ENCODE measurements around the gene FGF8. TPM values are rescaled to one million over a fixed set of nuclear protein-coding genes. Genes with fewer than 3 reads are reported as not detected.
A peak's percentile ranks its signal among the peaks of the same experiment; 100 is the strongest.

FGF8 gene
- total and polyA plus RNA-seq, 2 of the 4 experiments (the other 2 are of a cell fraction): 0.17 TPM; not detected in 1

GRCh38 chr10:101812606-101813005, 36.7 kb upstream of the FGF8 start:
- H3K4ac ChIP-seq (ENCODE audit: low read depth, low read length): no peak overlapping the region
- dilution Hi-C loops (cut with HindIII; ENCODE audit: low sequenced_read_pairs, unreplicated experiment): no loop called here
- no peak overlapping the region for H3K27ac ChIP-seq (ENCODE audit: insufficient read depth, low read length)

More at GRCh38 chr10:101812606-101813005, 36.7 kb upstream of the FGF8 start:
- Histone ChIP-seq H3K18ac (ENCODE audit: low read depth, low read length) (no peak overlapping the region), H2BK20ac (ENCODE audit: low read depth, low read length) (no peak overlapping the region), H3K9me1 (ENCODE audit: insufficient read depth, low read length) (peaks cover 5% of the 10 kb centered on the region; the same call in 1 of the 2 replicates), H3K14ac (replicated peaks; ENCODE audit: low read depth, low read length) (no peak overlapping the region), H4K8ac (ENCODE audit: low read depth in 2 of 2, low read length in 2 of 2) (no peak overlapping the region), H3K56ac (ENCODE audit: extremely low read depth, insufficient read depth, low read length) (no peak overlapping the region), H3K23ac (ENCODE audit: low read depth, low read length) (no peak overlapping the region), H3K9me3 (ENCODE audit: control insufficient read depth, insufficient read depth, low read length) (no peaks in the 10 kb centered on the region), H2AK5ac (ENCODE audit: low read depth, low read length) (no peak overlapping the region), H3K4me3 (ENCODE audit: insufficient read depth, low read depth, low read length) (no peak overlapping the region), H2BK120ac (ENCODE audit: low read depth, low read length) (no peak overlapping the region), H3K36me3 (ENCODE audit: control insufficient read depth, insufficient read depth, low read length) (peaks cover 28% of the 10 kb centered on the region), H2BK5ac (ENCODE audit: low read depth, low read length, poor library complexity, severe bottlenecking) (no peak overlapping the region), H2BK15ac (ENCODE audit: low read depth, low read length) (no peak overlapping the region), H3K4me1 (ENCODE audit: control insufficient read depth, insufficient read depth, low read length) (peaks cover 5% of the 10 kb centered on the region), H2AFZ (replicated peaks; ENCODE audit: low read length, poor library complexity) (no peak overlapping the region), H3K9ac (ENCODE audit: low read depth, low read length) (no peak overlapping the region), H3K27me3 (ENCODE audit: control insufficient read depth, insufficient read depth, low read length) (no peaks in the 10 kb centered on the region), H4K91ac (ENCODE audit: insufficient read depth, low read depth, low read length) (no peak overlapping the region), H2AK9ac (replicated peaks; ENCODE audit: low read depth, low read length, poor library complexity) (no peak overlapping the region), H4K5ac (ENCODE audit: low read depth, low read length) (no peak overlapping the region), H3K79me1 (ENCODE audit: low read depth in 1 of 2, low read length in 2 of 2) (peaks cover 8 to 31% of the 10 kb centered on the region in 2 experiments), H3K4me2 (ENCODE audit: low read depth, low read length) (no peak overlapping the region), H4K20me1 (ENCODE audit: insufficient read depth, low read length) (peaks cover 93% of the 10 kb centered on the region)
- ChIA-PET CTCF (no interaction called here), POLR2A (ENCODE audit: unreplicated experiment) (interaction anchor here (0.6 kb wide), 1 partner anchor 16 kb away, joined by 9 read pairs; no protein-coding TSS in a partner anchor)
- peak; percentile 15 for DNase-seq
- TF ChIP-seq RAD21 (IDR thresholded peaks at IDR 0.05; ENCODE audit: low read length) (no peak), MXI1 (IDR thresholded peaks at IDR 0.05; ENCODE audit: borderline replicate concordance, low read depth, low read length) (no peak), POLR2A (IDR thresholded peaks at IDR 0.05; ENCODE audit: low read depth, low read length) (no peak), RFX5 (IDR thresholded peaks at IDR 0.05; ENCODE audit: low read depth, low read length) (no peak), BHLHE40 (IDR thresholded peaks at IDR 0.05; ENCODE audit: low read depth, low read length) (no peak), USF2 (IDR thresholded peaks at IDR 0.05; ENCODE audit: low read depth, low read length) (no peak), ELK1 (IDR thresholded peaks at IDR 0.05; ENCODE audit: borderline replicate concordance, low read depth, low read length) (no peak), CTCF (conservative IDR thresholded peaks at IDR 0.05; ENCODE audit: low read depth, low read length) (no peak)
- BruUV-seq (replicated peaks): no TSS peak
- no peak for ATAC-seq (ENCODE audit: low read depth)
- WGBS, 2 experiments (ENCODE audit: extremely low coverage in 2 of 2, insufficient read length in 1 of 2): no CpG with 5 or more reads among the region's 4 CpGs
- in situ Hi-C loops (cut with MboI; ENCODE audit: low sequenced_read_pairs) (loop anchor here (25.0 kb wide), 1 partner anchor 875 kb away; no protein-coding TSS in a partner anchor), intact Hi-C loops (cut with micrococcal nuclease) (no loop called here)
